ENCODE measurements around the gene KIRREL3.

GRCh38 chr11:126575849-126576248 lies 424.7 kb downstream of the KIRREL3 start:
- TF ChIP-seq POLR2AphosphoS5 (IDR thresholded peaks at IDR 0.05; ENCODE audit: borderline replicate concordance, low read depth, low read length) (no peak), EZH2 (IDR thresholded peaks at IDR 0.05) (no peak)

Data from SK-N-MC (cell line).